ENCODE measurements around the gene UBFD1.
"Not testable (repeated sequence)": the region's sequence is repeated elsewhere in the genome, so short reads cannot be mapped to it uniquely, and the experiment has no call there.

The UBFD1 gene

GRCh38 chr16:23556881-23557778, at the start of gene UBFD1, which contains the start of gene EARS2:
TSS of gene UBFD1 (plus strand) at chr16:23557727. CDS start at chr16:23557743, 16 bp downstream.
TSS of gene EARS2 (minus strand) at chr16:23557350. CDS start at chr16:23557343, 7 bp downstream.
- DNase-seq (ENCODE audit: low read depth) = peak; percentile 99

GRCh38 chr16:23508589-23509440, 48.7 kb upstream of the UBFD1 start:
- no peak for DNase-seq (ENCODE audit: low read depth)

- DNase-seq (ENCODE audit: low read depth) = no peak
Measured at GRCh38 chr16:23509441-23509754, 48.1 kb upstream of the UBFD1 start.

- no peak for DNase-seq (ENCODE audit: low read depth)
Measured at GRCh38 chr16:23509782-23510163, 47.8 kb upstream of the UBFD1 start.

- DNase-seq (ENCODE audit: low read depth) = peak; percentile 77
Measured at GRCh38 chr16:23510164-23510914, 47.2 kb upstream of the UBFD1 start, which contains the start of gene GGA2. TSS of gene GGA2 (minus strand) at chr16:23510494. CDS start at chr16:23510411, 83 bp downstream.

GRCh38 chr16:23510915-23511270, 46.6 kb upstream of the UBFD1 start:
- DNase-seq (ENCODE audit: low read depth) = not testable (repeated sequence)

- DNase-seq (ENCODE audit: low read depth) = no peak
Measured at GRCh38 chr16:23511731-23512130, 45.8 kb upstream of the UBFD1 start.

- no peak for DNase-seq (ENCODE audit: low read depth)
Measured at GRCh38 chr16:23512168-23512695, 45.3 kb upstream of the UBFD1 start.

GRCh38 chr16:23514381-23515152, 43.0 kb upstream of the UBFD1 start:
- DNase-seq (ENCODE audit: low read depth) = peak; percentile 22

- DNase-seq (ENCODE audit: low read depth) = no peak
Measured at GRCh38 chr16:23515881-23516280, 41.6 kb upstream of the UBFD1 start.

GRCh38 chr16:23516366-23517137, 41.0 kb upstream of the UBFD1 start:
- DNase-seq (ENCODE audit: low read depth) = no peak

GRCh38 chr16:23518435-23518891, 39.1 kb upstream of the UBFD1 start:
- DNase-seq (ENCODE audit: low read depth) = no peak

- no peak for DNase-seq (ENCODE audit: low read depth)
Measured at GRCh38 chr16:23519282-23519681, 38.2 kb upstream of the UBFD1 start.

GRCh38 chr16:23520500-23520899, 37.0 kb upstream of the UBFD1 start:
- DNase-seq (ENCODE audit: low read depth) = no peak

- DNase-seq (ENCODE audit: low read depth) = no peak
Measured at GRCh38 chr16:23521037-23521743, 36.3 kb upstream of the UBFD1 start.

GRCh38 chr16:23521965-23522364, 35.6 kb upstream of the UBFD1 start:
- no peak for DNase-seq (ENCODE audit: low read depth)

- DNase-seq (ENCODE audit: low read depth) = no peak
Measured at GRCh38 chr16:23523321-23523720, 34.2 kb upstream of the UBFD1 start.

- no peak for DNase-seq (ENCODE audit: low read depth)
Measured at GRCh38 chr16:23523876-23524385, 33.6 kb upstream of the UBFD1 start.

GRCh38 chr16:23524886-23525285, 32.6 kb upstream of the UBFD1 start:
- DNase-seq (ENCODE audit: low read depth) = no peak

Data from activated T-cell treated with anti-CD3 and anti-CD28 coated beads for 48 hours (primary cell).